ENCODE results near the gene COL4A2.

Gene COL4A2

GRCh38 chr13:110280985-110281688 is 25.9 kb upstream of the COL4A2 start:
- no peaks in the 10 kb centered on the region for H3K27me3 ChIP-seq (ENCODE audit: insufficient read depth, low read length)

GRCh38 chr13:110281736-110282135 is 25.3 kb upstream of the COL4A2 start:
- Histone ChIP-seq H3K4me1 (ENCODE audit: control insufficient read depth, insufficient read depth, low read length, unreplicated experiment) (peaks cover 20% of the 10 kb centered on the region), H3K36me3 (ENCODE audit: insufficient read depth, low read length) (peaks cover 3% of the 10 kb centered on the region; the same call in 1 of the 2 replicates), H3K27ac (ENCODE audit: low read depth, low read length) (no peak overlapping the region), H3K27me3 (ENCODE audit: insufficient read depth, low read length) (no peaks in the 10 kb centered on the region), H3K79me2 (ENCODE audit: control insufficient read depth, insufficient read depth, low read length, unreplicated experiment) (peaks cover 72% of the 10 kb centered on the region), H3K4me3 (ENCODE audit: low read depth, low read length) (no peak overlapping the region), H2AFZ (ENCODE audit: low read length, unreplicated experiment) (no peak overlapping the region)

More at GRCh38 chr13:110280985-110281688, 25.9 kb upstream of the COL4A2 start:
- peaks cover 73% of the 10 kb centered on the region for H3K79me2 ChIP-seq (ENCODE audit: control insufficient read depth, insufficient read depth, low read length, unreplicated experiment)
- no peak overlapping the region for H2AFZ ChIP-seq (ENCODE audit: low read length, unreplicated experiment)
- H3K4me3 ChIP-seq (ENCODE audit: low read depth, low read length): no peak overlapping the region
- H3K36me3 ChIP-seq (ENCODE audit: insufficient read depth, low read length): peaks cover 3% of the 10 kb centered on the region; the same call in 1 of the 2 replicates
- peaks cover 20% of the 10 kb centered on the region for H3K4me1 ChIP-seq (ENCODE audit: control insufficient read depth, insufficient read depth, low read length, unreplicated experiment)
- no peak overlapping the region for H3K27ac ChIP-seq (ENCODE audit: low read depth, low read length)

GRCh38 chr13:110282316-110282841 is 24.7 kb upstream of the COL4A2 start:
- Histone ChIP-seq H3K36me3 (ENCODE audit: insufficient read depth, low read length) (peaks cover 3% of the 10 kb centered on the region; the same call in 1 of the 2 replicates), H3K79me2 (ENCODE audit: control insufficient read depth, insufficient read depth, low read length, unreplicated experiment) (peaks cover 66% of the 10 kb centered on the region), H2AFZ (ENCODE audit: low read length, unreplicated experiment) (no peak overlapping the region), H3K4me1 (ENCODE audit: control insufficient read depth, insufficient read depth, low read length, unreplicated experiment) (peaks cover 14% of the 10 kb centered on the region), H3K4me3 (ENCODE audit: low read depth, low read length) (no peak overlapping the region), H3K27ac (ENCODE audit: low read depth, low read length) (no peak overlapping the region), H3K27me3 (ENCODE audit: insufficient read depth, low read length) (no peaks in the 10 kb centered on the region)

GRCh38 chr13:110283736-110284517 is 23.2 kb upstream of the COL4A2 start:
- Histone ChIP-seq H3K27me3 (ENCODE audit: insufficient read depth, low read length) (no peaks in the 10 kb centered on the region), H2AFZ (ENCODE audit: low read length, unreplicated experiment) (no peak overlapping the region), H3K79me2 (ENCODE audit: control insufficient read depth, insufficient read depth, low read length, unreplicated experiment) (peaks cover 61% of the 10 kb centered on the region), H3K4me1 (ENCODE audit: control insufficient read depth, insufficient read depth, low read length, unreplicated experiment) (no peaks in the 10 kb centered on the region), H3K4me3 (ENCODE audit: low read depth, low read length) (no peak overlapping the region), H3K36me3 (ENCODE audit: insufficient read depth, low read length) (peaks cover 3% of the 10 kb centered on the region; the same call in 1 of the 2 replicates), H3K27ac (ENCODE audit: low read depth, low read length) (no peak overlapping the region)

- Histone ChIP-seq H3K4me3 (ENCODE audit: low read depth, low read length) (no peak overlapping the region), H3K27ac (ENCODE audit: low read depth, low read length) (no peak overlapping the region), H2AFZ (ENCODE audit: low read length, unreplicated experiment) (no peak overlapping the region), H3K27me3 (ENCODE audit: insufficient read depth, low read length) (no peaks in the 10 kb centered on the region), H3K36me3 (ENCODE audit: insufficient read depth, low read length) (peaks cover 5% of the 10 kb centered on the region; the same call in 1 of the 2 replicates), H3K79me2 (ENCODE audit: control insufficient read depth, insufficient read depth, low read length, unreplicated experiment) (peaks cover 51% of the 10 kb centered on the region), H3K4me1 (ENCODE audit: control insufficient read depth, insufficient read depth, low read length, unreplicated experiment) (no peaks in the 10 kb centered on the region)
These were observed 22.2 kb upstream of the COL4A2 start for GRCh38 chr13:110284779-110285484.

- Histone ChIP-seq H2AFZ (ENCODE audit: low read length, unreplicated experiment) (no peak overlapping the region), H3K4me3 (ENCODE audit: low read depth, low read length) (no peak overlapping the region), H3K4me1 (ENCODE audit: control insufficient read depth, insufficient read depth, low read length, unreplicated experiment) (no peaks in the 10 kb centered on the region), H3K27ac (ENCODE audit: low read depth, low read length) (no peak overlapping the region), H3K79me2 (ENCODE audit: control insufficient read depth, insufficient read depth, low read length, unreplicated experiment) (peaks cover 45% of the 10 kb centered on the region), H3K36me3 (ENCODE audit: insufficient read depth, low read length) (peaks cover 2% of the 10 kb centered on the region; the same call in 1 of the 2 replicates), H3K27me3 (ENCODE audit: insufficient read depth, low read length) (no peaks in the 10 kb centered on the region)
These were observed 20.9 kb upstream of the COL4A2 start for GRCh38 chr13:110285991-110286832.

- peaks cover 3% of the 10 kb centered on the region; the same call in 1 of the 2 replicates for H3K36me3 ChIP-seq (ENCODE audit: insufficient read depth, low read length)
These were observed 20.0 kb upstream of the COL4A2 start for GRCh38 chr13:110286833-110287819.

GRCh38 chr13:110289174-110289573 is 17.9 kb upstream of the COL4A2 start:
- H3K27me3 ChIP-seq (ENCODE audit: insufficient read depth, low read length): no peaks in the 10 kb centered on the region
- peaks cover 50% of the 10 kb centered on the region for H3K79me2 ChIP-seq (ENCODE audit: control insufficient read depth, insufficient read depth, low read length, unreplicated experiment)
- H2AFZ ChIP-seq (ENCODE audit: low read length, unreplicated experiment): no peak overlapping the region
- H3K4me1 ChIP-seq (ENCODE audit: control insufficient read depth, insufficient read depth, low read length, unreplicated experiment): no peaks in the 10 kb centered on the region
- H3K4me3 ChIP-seq (ENCODE audit: low read depth, low read length): no peak overlapping the region
- H3K36me3 ChIP-seq (ENCODE audit: insufficient read depth, low read length): peaks cover 5% of the 10 kb centered on the region; the same call in 1 of the 2 replicates
- no peak overlapping the region for H3K27ac ChIP-seq (ENCODE audit: low read depth, low read length)

More at GRCh38 chr13:110286833-110287819, 20.0 kb upstream of the COL4A2 start:
- Histone ChIP-seq H3K27me3 (ENCODE audit: insufficient read depth, low read length) (no peaks in the 10 kb centered on the region), H3K4me1 (ENCODE audit: control insufficient read depth, insufficient read depth, low read length, unreplicated experiment) (no peaks in the 10 kb centered on the region), H3K79me2 (ENCODE audit: control insufficient read depth, insufficient read depth, low read length, unreplicated experiment) (peaks cover 45% of the 10 kb centered on the region), H2AFZ (ENCODE audit: low read length, unreplicated experiment) (no peak overlapping the region), H3K27ac (ENCODE audit: low read depth, low read length) (no peak overlapping the region), H3K4me3 (ENCODE audit: low read depth, low read length) (no peak overlapping the region)

GRCh38 chr13:110289661-110290060 is 17.4 kb upstream of the COL4A2 start:
- no peaks in the 10 kb centered on the region for H3K4me1 ChIP-seq (ENCODE audit: control insufficient read depth, insufficient read depth, low read length, unreplicated experiment)
- H3K27me3 ChIP-seq (ENCODE audit: insufficient read depth, low read length): no peaks in the 10 kb centered on the region
- peaks cover 5% of the 10 kb centered on the region; the same call in 1 of the 2 replicates for H3K36me3 ChIP-seq (ENCODE audit: insufficient read depth, low read length)
- H3K79me2 ChIP-seq (ENCODE audit: control insufficient read depth, insufficient read depth, low read length, unreplicated experiment): peaks cover 49% of the 10 kb centered on the region
- no peak overlapping the region for H3K27ac ChIP-seq (ENCODE audit: low read depth, low read length)
- H2AFZ ChIP-seq (ENCODE audit: low read length, unreplicated experiment): no peak overlapping the region
- H3K4me3 ChIP-seq (ENCODE audit: low read depth, low read length): no peak overlapping the region

All from ACC112 (cell line).